GM23248 (cell line): ENCODE measurements around the gene ZG16B. TPM values are rescaled to one million over a fixed set of nuclear protein-coding genes. Genes with fewer than 3 reads are reported as not detected.

Experiments used
- DNase-seq: peaks from one replicate; pipeline ENCODE4 v3.0.0-alpha.2; 2015
- H2AFZ ChIP-seq: fragments of 200-600 bp; sonication (generic); 2 replicates; pipeline ENCODE4 v1.6.1; 2016; ENCODE audit warnings: antibody characterized with exemption
- H3F3A ChIP-seq: fragments of 200-600 bp; sonication (generic); 2 replicates; pipeline ENCODE4 v1.6.1; 2016; ENCODE audit warnings: mild to moderate bottlenecking, antibody characterized with exemption, mixed run types; ENCODE audit not compliant: insufficient read depth
- H3K27ac ChIP-seq: fragments of 200-600 bp; sonication (generic); 2 replicates; pipeline ENCODE4 v1.5.1; 2016; ENCODE audit warnings: mild to moderate bottlenecking
- H3K27me3 ChIP-seq: fragments of 200-600 bp; sonication (generic); replicated peaks from 2 replicates; pipeline ENCODE4 v1.6.1; 2016; ENCODE audit warnings: mild to moderate bottlenecking; ENCODE audit not compliant: insufficient read depth
- H3K36me3 ChIP-seq: fragments of 200-600 bp; sonication (generic); 2 replicates; pipeline ENCODE4 v1.6.1; 2016; ENCODE audit warnings: low read depth, mild to moderate bottlenecking
- H3K4me1 ChIP-seq: fragments of 200-600 bp; sonication (generic); 2 replicates; pipeline ENCODE4 v1.6.1; 2016; ENCODE audit warnings: mild to moderate bottlenecking; ENCODE audit not compliant: insufficient read depth
- H3K4me2 ChIP-seq: fragments of 200-600 bp; sonication (generic); one replicate; pipeline ENCODE4 v1.6.1; 2016; ENCODE audit warnings: mild to moderate bottlenecking; ENCODE audit not compliant: unreplicated experiment
- H3K4me3 ChIP-seq: fragments of 200-600 bp; sonication (generic); 2 replicates; pipeline ENCODE4 v1.5.1; 2016; ENCODE audit warnings: mild to moderate bottlenecking
- H3K79me2 ChIP-seq: fragments of 200-600 bp; sonication (generic); 2 replicates; pipeline ENCODE4 v1.6.1; 2016; ENCODE audit warnings: mild to moderate bottlenecking; ENCODE audit not compliant: insufficient read depth
- H3K9ac ChIP-seq: fragments of 200-600 bp; sonication (generic); 2 replicates; pipeline ENCODE4 v1.6.1; 2016; ENCODE audit warnings: mild to moderate bottlenecking
- H3K9me2 ChIP-seq: fragments of 200-600 bp; sonication (generic); 2 replicates; pipeline ENCODE4 v1.6.1; 2016; ENCODE audit warnings: mixed run types, mild to moderate bottlenecking, moderate library complexity; ENCODE audit not compliant: insufficient read depth
- H3K9me3 ChIP-seq: fragments of 200-600 bp; sonication (generic); one replicate; pipeline ENCODE4 v1.6.1; 2017; ENCODE audit warnings: low read depth
- H4K20me1 ChIP-seq: fragments of 200-600 bp; sonication (generic); 2 replicates; pipeline ENCODE4 v1.6.0; 2016; ENCODE audit not compliant: insufficient read depth
- EZH2 ChIP-seq: fragments of 200-600 bp; sonication (generic); IDR thresholded peaks from 2 replicates; pipeline ENCODE4 v1.6.1; 2018; ENCODE audit warnings: antibody characterized with exemption, mild to moderate bottlenecking; ENCODE audit not compliant: insufficient read depth, poor library complexity, severe bottlenecking
- EZH2phosphoT487 ChIP-seq: fragments of 200-600 bp; sonication (generic); IDR thresholded peaks from 2 replicates; pipeline ENCODE4 v1.6.1; 2018; ENCODE audit warnings: antibody characterized with exemption, moderate library complexity, mild to moderate bottlenecking, low read depth; ENCODE audit not compliant: insufficient read depth
- WGBS, 2 experiments: methylation state at CpG; one replicate each; pipeline ENCODE4 v1.1.6; 2015 to 2017; ENCODE audit warnings: low lambda C conversion rate in 2 of 2, low coverage in 1 of 2; ENCODE audit errors: missing lambda C conversion rate in 2 of 2; 5-methylcytosine and 5-hydroxymethylcytosine counted together
- in situ Hi-C: fragments of 300-500 bp; cut with MboI; formaldehyde crosslinking; loops from 2 replicates; pipeline ENCODE4 v1.15.0; 2020
- polyA plus RNA-seq: library from polyadenylated mRNA; unstranded; fragments of >200 nt; fragmentation: Nextera tagmentation; extraction: Ambion mirVana; gene quantifications from 2 replicates; pipeline ENCODE4 v1.2.1, GENCODE V29; 2016
- total RNA-seq: library from RNA; depleted of rRNA; stranded (reverse); fragments of >200 nt; shearing (Covaris generic); gene quantifications from 2 replicates; pipeline ENCODE4 v1.2.3, GENCODE V29; 2014

ZG16B gene
- total and polyA plus RNA-seq, 2 experiments from 2014 or later = not detected

- no peaks in the 10 kb centered on the region for H3K79me2 ChIP-seq
Measured at GRCh38 chr16:2858245-2859025, 28.3 kb downstream of the ZG16B start.

GRCh38 chr16:2859686-2860265 lies 29.7 kb downstream of the ZG16B start:
- Histone ChIP-seq H2AFZ (no peak overlapping the region), H3K4me3 (no peak overlapping the region), H3K79me2 (no peaks in the 10 kb centered on the region), H4K20me1 (no peaks in the 10 kb centered on the region), H3K36me3 (no peaks in the 10 kb centered on the region), H3K4me1 (no peaks in the 10 kb centered on the region), H3K27ac (no peak overlapping the region), H3K9me2 (no peaks in the 10 kb centered on the region), H3K9ac (no peak overlapping the region), H3K27me3 (no peaks in the 10 kb centered on the region; the same call in 1 of the 2 replicates), H3K4me2 (no peak overlapping the region), H3F3A (no peaks in the 10 kb centered on the region), H3K9me3 (no peaks in the 10 kb centered on the region)
- WGBS, 2 experiments = 44 to 53% methylated on average over 8 to 10 of the region's 10 CpGs
- DNase-seq = no peak
- TF ChIP-seq EZH2phosphoT487 (no peak), EZH2 (no peak)
- in situ Hi-C loops = no loop called here

More at GRCh38 chr16:2858245-2859025, 28.3 kb downstream of the ZG16B start:
- in situ Hi-C loops = no loop called here
- no peak overlapping the region for H3K27ac ChIP-seq
- no peak for TF ChIP-seq EZH2
- TF ChIP-seq EZH2phosphoT487 = no peak
- H2AFZ ChIP-seq = no peak overlapping the region
- no peaks in the 10 kb centered on the region for H3K36me3 ChIP-seq
- H3K9me2 ChIP-seq = no peaks in the 10 kb centered on the region
- no peaks in the 10 kb centered on the region; the same call in 1 of the 2 replicates for H3K27me3 ChIP-seq
- H3K9ac ChIP-seq = no peak overlapping the region
- no peaks in the 10 kb centered on the region for H3K4me1 ChIP-seq
- H4K20me1 ChIP-seq = no peaks in the 10 kb centered on the region
- no peak for DNase-seq
- no peak overlapping the region for H3K4me3 ChIP-seq
- no peaks in the 10 kb centered on the region for H3K9me3 ChIP-seq
- 30 to 34% methylated on average over 22 to 23 of the region's 23 CpGs for WGBS, 2 experiments
- no peak overlapping the region for H3K4me2 ChIP-seq
- no peaks in the 10 kb centered on the region for H3F3A ChIP-seq

- H2AFZ ChIP-seq = no peak overlapping the region
- H3K36me3 ChIP-seq = no peaks in the 10 kb centered on the region
- H3F3A ChIP-seq = no peaks in the 10 kb centered on the region
- H3K9me3 ChIP-seq = no peaks in the 10 kb centered on the region
- WGBS, 2 experiments = 44 to 45% methylated on average over 8 of the region's 8 CpGs
- no peak overlapping the region for H3K4me2 ChIP-seq
- in situ Hi-C loops = no loop called here
- peak; percentile 47 for DNase-seq
- no peaks in the 10 kb centered on the region; the same call in 1 of the 2 replicates for H3K27me3 ChIP-seq
- H3K4me1 ChIP-seq = no peaks in the 10 kb centered on the region
- H3K79me2 ChIP-seq = no peaks in the 10 kb centered on the region
- H3K9me2 ChIP-seq = no peaks in the 10 kb centered on the region
- no peaks in the 10 kb centered on the region for H4K20me1 ChIP-seq
- H3K9ac ChIP-seq = no peak overlapping the region
- H3K4me3 ChIP-seq = no peak overlapping the region
- no peak overlapping the region for H3K27ac ChIP-seq
- no peak for TF ChIP-seq EZH2phosphoT487
- no peak for TF ChIP-seq EZH2
Measured at GRCh38 chr16:2860826-2861567, 30.9 kb downstream of the ZG16B start.

GRCh38 chr16:2865651-2866050 lies 35.5 kb downstream of the ZG16B start:
- Histone ChIP-seq H3K9me2 (no peaks in the 10 kb centered on the region), H4K20me1 (no peaks in the 10 kb centered on the region), H3K4me2 (no peak overlapping the region), H3K9me3 (no peaks in the 10 kb centered on the region), H3F3A (no peaks in the 10 kb centered on the region), H3K27ac (no peak overlapping the region), H3K4me3 (no peak overlapping the region), H3K27me3 (no peaks in the 10 kb centered on the region), H3K79me2 (no peaks in the 10 kb centered on the region), H3K36me3 (no peaks in the 10 kb centered on the region), H3K9ac (no peak overlapping the region), H3K4me1 (peaks cover 6% of the 10 kb centered on the region; the same call in 1 of the 2 replicates), H2AFZ (no peak overlapping the region)
- DNase-seq = no peak
- TF ChIP-seq EZH2phosphoT487 (no peak), EZH2 (no peak)
- in situ Hi-C loops = no loop called here
- WGBS, 2 experiments = 62% methylated on average over 4 of the region's 4 CpGs
